DMS114 treated with DMSO at 0.1 percent for 48 hours (cell line): ENCODE measurements around the gene ARL2BP.

Source experiments
- DNase-seq: peaks from one replicate; lab custom pipeline; 2025; ENCODE audit not compliant: unreplicated experiment; lab: John Stamatoyannopoulos, UW

ARL2BP gene

DNA sequence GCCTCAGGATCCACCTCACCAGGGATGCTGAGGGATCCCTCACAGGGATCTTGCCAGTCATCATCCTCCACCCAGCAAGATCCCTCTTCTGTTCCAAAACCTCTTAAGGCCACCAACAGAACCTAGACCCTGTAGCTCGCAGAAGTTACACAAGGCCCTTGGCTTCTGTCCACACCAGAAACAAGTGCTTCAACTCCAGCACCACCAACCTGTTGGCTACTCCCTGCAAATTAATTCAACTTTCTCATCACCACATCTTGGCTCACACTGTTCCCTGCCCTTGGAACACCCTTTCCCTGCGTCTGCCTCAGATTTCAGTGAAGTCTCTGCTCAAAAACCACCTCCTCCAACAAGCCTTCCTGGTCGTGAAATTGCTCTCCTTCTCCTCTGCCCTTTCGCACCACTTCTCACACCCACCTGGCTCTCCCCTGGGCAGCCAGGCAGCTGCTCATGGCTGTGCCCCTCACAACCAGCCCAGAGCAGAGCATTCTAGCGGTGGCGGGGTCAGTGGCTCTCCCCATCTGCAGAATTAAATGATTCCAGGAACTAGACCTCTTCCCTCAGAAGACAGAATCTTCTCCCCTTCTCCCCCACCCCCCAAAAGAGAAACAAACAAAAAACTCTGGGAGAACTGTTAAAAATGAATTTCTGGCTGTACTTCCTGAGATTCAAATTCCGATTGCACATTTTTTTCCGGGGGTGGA, 37.6 kb downstream of the ARL2BP start:
- DNase-seq: no peak

DNA sequence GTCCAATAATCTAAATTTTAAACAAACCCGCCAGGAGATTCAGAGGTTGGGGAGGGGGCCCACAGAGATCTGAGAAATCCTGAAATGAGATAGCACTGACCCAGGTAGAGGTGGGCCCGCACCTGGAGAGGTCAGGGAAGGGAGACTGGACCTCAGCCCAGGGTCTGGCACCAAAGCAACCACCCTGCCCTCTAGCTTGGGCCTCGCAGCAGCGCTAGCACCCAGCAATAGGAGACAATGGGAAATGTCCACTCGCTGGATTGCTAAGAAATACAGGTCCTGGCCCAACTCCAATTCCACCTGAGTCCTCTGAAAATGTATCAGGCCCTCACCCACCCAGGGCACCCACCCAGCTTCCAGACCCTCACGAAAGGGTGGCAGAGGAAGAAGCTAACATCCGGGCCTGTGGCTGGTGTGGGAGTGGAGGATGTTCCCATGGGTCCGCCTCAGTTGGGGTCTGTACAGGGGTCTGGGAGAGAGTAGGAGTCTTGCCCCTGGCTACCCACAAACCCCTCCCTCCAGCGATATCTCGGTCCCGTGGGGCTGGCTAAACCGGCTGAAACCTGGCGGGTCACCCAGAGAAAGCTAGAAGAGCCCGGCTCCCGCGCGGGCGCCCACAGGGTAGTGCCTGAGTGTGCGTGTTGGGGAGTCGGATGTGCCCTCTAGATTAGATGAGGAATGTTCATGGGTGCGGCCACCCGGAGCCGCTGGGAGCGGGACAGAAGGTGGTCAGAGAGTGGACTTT, 38.3 kb downstream of the ARL2BP start:
- no peak for DNase-seq

DNA sequence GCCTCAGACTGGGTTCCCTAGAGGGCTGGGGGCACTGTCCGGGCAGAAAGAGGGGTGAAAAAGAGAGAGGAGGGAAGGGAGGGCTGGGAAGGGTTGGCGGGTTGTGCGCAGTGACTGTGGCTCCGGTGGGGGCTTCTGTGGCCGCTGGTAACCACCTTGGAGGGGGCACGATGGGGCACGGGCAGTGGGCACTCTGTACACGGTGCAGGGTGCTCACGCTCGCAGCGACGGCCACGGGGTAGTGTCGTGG, 38.8 kb downstream of the ARL2BP start:
- DNase-seq: no peak

DNA sequence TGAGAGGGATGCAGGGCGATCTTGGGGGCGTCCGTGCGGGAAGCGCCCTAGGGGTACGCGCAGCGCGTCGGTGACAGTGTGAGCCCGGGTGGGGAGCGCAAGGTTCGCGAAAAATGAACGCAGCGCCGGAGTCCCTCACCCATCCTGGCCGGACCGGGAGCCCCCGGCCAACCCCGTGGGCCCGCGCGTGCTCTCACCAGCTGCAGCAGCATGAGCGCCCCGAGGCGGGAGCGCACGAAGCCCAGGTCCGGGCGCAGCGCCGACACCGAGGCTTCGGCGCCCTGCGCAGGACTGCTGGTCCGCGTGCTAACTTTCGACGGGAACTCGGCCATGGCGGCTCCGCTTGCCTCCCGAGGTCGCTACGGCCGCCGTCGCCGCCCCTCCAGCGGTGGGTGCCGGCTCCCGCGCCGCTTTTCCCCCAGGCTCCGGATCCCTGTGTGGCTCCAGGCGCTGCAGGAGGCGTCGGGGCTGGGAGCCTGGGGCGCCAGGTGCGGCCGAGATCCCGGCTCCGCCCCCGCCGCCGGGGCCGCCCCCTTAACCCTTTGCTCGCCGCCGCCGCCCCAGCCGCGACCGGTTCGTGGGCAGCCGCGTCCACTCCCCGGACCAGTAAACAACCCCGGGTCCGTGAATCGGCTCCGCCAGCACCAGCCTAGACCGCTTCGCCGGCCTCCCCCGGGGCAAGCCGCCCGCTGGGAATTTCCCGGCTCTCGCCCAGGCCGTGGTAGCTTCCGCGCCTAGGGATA, 39.3 kb downstream of the ARL2BP start, which contains the start of gene PLLP:
PLLP (minus strand) TSS at position 464 of the 743 bp plus-strand sequence; CDS start at position 332, 132 bp downstream.
- DNase-seq: no peak

DNA sequence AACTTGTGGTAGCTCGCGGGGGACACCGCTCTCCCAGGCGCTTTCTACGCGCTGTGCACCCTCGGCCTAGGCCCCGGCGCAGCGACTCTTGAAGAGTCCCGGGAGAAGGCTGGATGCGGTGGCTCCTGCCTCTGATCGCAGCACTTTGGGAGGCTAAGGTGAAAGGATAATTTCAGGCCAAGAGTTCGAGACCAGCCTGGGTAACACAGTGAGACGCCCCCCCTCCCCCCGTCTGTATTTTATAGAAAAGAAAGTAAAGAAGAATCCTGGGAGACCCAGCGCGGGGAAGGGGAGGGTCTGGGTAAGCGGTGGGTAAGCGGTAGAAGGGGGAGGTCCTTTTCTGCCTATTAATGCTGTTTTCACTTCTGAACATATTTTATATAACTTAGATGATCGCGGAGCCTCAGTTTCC, 39.9 kb downstream of the ARL2BP start:
- no peak for DNase-seq

DNA sequence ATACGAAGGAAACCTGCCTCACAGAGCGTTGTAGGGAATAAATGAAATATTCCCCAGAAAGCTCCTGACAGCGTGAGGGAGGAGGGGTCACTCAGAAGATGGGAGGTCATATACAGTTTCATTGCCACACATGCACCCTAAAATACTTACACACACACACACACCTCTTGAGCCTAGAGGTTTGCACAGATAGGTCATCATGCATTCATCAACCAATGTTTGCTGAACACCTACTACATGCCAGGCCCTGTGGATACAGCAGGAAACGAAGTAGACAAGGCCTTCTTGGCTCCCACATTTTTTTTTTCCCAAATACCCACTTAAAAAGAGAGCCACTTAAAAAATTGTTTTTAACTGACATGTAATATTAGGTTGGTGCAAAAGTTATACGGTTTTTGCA, 40.3 kb downstream of the ARL2BP start:
- no peak for DNase-seq

DNA sequence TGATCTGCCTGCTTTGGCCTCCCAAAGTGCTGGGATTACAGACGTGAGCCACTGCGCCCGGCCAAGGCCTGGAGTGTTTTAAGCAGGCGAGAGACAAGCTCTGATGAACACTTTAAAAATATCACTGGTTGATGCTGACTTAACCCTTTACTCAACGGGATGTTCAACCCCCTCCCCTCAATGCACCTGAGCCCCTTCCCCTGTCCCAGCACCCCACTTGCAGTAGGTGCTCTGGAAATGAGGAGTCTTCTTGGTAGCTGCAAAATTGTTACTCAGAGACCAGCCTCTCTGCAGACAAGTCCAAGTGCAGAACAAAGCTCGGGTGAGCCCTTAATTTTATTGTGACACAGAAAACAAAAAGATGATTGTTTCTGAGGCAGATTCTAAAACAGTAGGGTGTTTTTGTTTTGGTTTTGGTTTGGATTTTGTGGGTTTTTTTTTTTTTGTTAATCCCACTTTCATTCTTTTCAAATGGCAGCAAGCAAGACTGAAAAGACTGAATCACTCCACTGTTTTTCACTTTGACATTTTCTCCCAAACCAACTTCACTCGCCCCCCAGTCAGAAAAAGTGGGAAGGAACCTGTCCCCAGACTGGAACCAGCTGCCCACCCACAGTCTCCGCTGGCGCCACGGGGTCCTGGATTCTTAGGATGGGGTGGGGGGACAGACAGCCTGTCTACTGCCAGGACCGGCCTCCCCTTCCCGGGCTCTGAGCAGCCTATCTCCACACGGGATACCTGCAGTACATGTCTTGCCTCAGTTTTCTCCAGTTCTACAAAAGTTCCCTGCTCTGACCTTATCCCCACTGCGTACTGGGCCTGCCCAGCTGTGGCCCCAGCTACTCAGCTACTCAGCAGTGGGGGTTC, 44.6 kb downstream of the ARL2BP start:
- DNase-seq: no peak

DNA sequence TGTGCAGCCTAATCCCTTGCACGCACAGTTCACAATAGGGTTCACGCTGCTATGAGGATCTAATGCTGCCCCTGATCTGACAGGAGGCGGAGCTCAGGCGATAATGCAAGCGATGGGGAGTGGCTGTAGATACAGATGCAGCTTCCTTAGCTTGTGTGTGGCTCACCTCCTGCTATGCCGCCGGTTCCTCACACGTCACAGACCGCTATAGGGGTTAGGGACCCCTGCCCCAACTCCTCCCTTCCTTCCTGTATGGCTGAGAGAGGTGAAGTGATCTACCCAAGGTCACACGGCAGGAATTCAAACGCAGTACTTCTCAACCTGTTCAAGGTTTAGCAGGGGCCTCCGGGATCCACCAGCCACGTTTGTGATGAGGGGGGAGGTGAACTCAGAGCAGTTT, 52.8 kb downstream of the ARL2BP start:
- no peak for DNase-seq

DNA sequence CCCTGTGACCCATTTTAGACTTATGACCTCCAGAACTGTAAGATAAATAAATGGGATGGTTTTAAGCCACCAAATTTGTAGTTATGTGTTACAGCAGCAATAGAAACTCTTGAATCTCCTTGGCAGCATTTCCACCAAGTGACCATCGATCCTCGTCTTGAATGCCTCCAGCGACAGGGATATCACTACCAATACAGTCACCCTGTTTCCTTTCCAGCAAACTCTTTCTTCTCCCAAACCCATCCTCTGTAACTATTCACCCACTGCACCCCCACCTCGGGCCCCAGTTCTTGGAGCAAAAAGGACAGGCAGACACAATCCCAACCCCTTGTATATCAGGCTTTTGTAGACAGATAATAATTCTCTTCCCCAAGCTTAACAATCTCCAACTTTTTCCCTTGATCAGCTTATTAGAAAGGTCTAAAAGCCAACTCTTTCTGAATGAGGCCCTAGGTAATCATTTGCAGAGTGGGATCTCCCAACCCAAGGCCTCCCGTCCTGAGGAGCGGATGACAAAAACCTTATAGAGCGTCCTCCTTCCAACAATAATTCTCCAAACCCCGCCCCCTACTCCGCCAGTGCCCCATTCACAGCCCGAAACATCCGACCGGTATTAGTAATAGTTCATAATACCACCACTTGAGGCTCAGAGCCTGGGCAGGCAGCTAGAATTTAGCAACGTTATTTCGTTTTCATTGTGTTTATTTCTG, 54.1 kb downstream of the ARL2BP start:
- DNase-seq: peak; percentile 89

DNA sequence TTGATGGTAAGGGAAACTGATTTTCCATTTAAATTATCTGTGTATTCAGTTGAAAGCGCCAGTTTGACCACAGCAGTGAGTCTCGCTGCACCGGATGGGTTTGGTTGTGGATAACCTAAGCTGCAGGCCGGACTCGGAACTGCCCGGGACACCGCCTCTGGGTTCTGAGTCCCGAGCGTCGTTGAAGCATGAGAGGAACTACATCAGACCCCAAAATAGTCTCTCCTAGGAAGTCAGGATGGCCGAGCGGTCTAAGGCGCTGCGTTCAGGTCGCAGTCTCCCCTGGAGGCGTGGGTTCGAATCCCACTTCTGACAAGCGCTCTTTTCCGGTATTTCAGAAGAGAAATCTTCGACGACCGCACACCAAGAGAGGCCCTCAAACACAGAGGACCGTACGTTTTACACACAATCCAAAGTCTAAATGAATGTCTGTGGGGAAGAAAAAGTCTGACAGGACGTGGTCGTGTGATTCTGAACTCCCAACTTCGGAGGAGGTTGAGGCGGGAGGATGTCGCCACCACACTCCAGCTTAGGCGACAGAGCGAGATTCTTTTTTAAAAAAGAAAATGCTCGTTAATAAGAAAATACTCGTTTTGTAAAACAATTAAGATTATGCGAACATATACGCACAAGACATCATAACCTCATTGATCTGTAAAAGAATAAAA, 54.8 kb downstream of the ARL2BP start:
- DNase-seq: peak; percentile 94

DNA sequence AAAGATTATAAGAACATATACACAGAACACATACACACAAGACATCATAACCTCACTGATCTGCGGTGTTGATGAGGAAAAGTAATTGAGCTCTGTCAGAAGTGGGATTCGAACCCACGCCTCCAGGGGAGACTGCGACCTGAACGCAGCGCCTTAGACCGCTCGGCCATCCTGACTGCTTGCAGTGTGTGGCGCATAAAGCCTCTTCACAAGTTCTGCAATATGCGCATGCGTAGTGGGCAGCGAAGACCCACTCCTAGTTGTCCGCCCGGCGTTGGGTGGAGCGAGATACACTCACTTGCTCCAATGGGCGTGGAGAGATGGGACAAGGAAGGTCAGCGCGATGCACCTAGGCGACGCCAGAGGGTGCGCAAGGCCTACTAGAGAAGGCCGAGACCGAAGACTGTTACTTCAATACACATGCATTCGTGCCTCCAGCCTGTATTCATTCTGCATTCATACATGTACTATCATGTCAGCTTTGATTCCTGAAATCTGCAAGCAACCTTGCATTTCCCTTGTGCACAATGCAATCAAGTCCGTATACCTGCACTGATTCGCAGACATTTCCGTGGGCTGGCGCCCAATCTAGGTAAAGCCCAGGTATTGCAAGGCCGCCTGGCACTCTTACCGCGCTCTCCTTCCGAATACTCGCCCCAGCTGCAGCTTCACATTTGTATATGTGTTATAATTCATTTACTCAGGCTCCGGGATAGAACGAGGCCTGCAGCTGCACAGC, 55.5 kb downstream of the ARL2BP start:
- DNase-seq: peak; percentile 97

DNA sequence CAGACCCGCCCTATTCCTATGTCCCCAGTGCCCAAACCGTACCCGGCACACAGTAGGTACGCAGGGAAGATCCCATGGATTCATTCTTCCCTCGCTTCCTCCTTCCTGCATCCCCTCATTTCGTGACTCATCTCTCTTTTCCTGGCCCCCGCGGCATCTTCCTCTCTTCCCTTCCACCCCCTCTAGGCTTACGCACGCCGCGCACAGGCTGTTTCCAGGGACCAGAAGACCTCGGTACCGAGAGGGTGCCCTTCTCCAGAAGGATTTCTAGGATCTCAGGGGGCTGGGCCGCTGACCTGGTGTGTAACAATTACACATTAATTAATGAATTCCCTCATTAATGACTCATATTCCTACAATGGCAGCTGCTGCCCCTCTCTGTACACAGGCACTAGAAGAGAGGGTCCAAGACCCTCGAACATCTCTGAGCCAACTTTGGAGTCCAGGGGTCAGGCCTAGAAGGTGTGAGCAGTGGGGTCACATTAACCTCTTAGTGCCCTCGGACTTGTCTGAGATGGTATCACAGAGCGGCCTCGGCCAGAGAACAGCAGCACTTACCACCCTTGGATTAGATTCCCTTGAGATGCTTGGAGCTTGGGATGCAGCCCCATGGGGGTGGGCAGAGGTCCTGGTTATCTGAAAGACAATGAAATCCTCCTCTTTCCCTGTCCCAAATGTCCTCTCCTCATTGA, 56.2 kb downstream of the ARL2BP start:
- DNase-seq: no peak
